ENCODE results near the gene SEC14L2. TPM values are rescaled to one million over a fixed set of nuclear protein-coding genes. Genes with fewer than 3 reads are reported as not detected.

Gene SEC14L2
- total and polyA plus RNA-seq, 2 donors (not counting 3 experiments of a cell fraction or from before 2014, with no cell fraction given) = 22.5 to 28.8 TPM

DNA sequence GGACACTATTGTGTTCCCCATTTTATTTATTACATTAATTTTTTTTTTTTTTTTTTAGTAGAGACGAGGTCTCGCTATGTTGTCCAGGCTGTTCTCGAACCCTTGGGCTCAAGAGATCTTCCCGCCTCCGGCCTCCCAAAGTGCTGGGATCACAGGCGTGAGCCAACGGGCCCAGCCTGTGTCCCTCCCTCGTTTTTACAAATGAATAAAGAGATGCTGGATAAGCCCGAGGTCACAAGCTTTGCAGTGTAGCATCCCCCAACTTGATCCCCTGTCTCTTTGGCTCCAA, 28.5 kb downstream of the SEC14L2 start:
- Histone ChIP-seq H2AFZ (ENCODE audit: low read depth, low read length) (peak overlapping the region; percentile 63), H3K9me3 (replicated peaks; ENCODE audit: control insufficient read depth, insufficient read depth, low read length) (no peaks in the 10 kb centered on the region), H3K4me2 (ENCODE audit: insufficient read depth, low read length) (peak overlapping the region; percentile 8), H3K27ac (ENCODE audit: insufficient read depth, low read depth, low read length) (peak overlapping the region; percentile 61), H3K9me1 (replicated peaks; ENCODE audit: control insufficient read depth, extremely low read depth, insufficient read depth, low read length) (no peaks in the 10 kb centered on the region), H3K4me1 (ENCODE audit: control insufficient read depth, extremely low read depth, insufficient read depth, low read length) (peaks cover 51% of the 10 kb centered on the region), H3K36me3 (ENCODE audit: control insufficient read depth in 2 of 2, extremely low read depth in 1 of 2, insufficient read depth in 2 of 2, low read length in 2 of 2) (peaks cover 0 to 7% of the 10 kb centered on the region in 2 experiments), H3K9ac (replicated peaks; ENCODE audit: extremely low read depth, insufficient read depth, low read length) (peak overlapping the region; percentile 66), H3K4me3 (replicated peaks in 1 of 3; ENCODE audit: insufficient read depth in 1 of 3, low read depth in 1 of 3, low read length in 3 of 3) (peak overlapping the region; percentile 37 to 64 (median 56)), H3K79me2 (ENCODE audit: control insufficient read depth, insufficient read depth, low read length) (peaks cover 2% of the 10 kb centered on the region), H4K20me1 (replicated peaks; ENCODE audit: control insufficient read depth, extremely low read depth, insufficient read depth, low read length) (no peaks in the 10 kb centered on the region), H3K27me3 (ENCODE audit: control insufficient read depth in 2 of 2, insufficient read depth in 2 of 2, low read length in 2 of 2) (no peaks in the 10 kb centered on the region)
- CTCF ChIA-PET = interaction anchor here (0.9 to 4.9 kb wide), 10 partner anchors 9 to 162 kb away, joined by 3 to 58 read pairs (median 22); partner anchors contain the start of genes RNF215 and SEC14L2
- no TSS peak for BruUV-seq (replicated peaks)
- intact Hi-C loops (cut with micrococcal nuclease) = loop anchor here (10.0 kb wide), 2 partner anchors 180 to 1040 kb away; partner anchors contain the start of genes AP1B1 and TCN2
- TF ChIP-seq, protein P1, sequence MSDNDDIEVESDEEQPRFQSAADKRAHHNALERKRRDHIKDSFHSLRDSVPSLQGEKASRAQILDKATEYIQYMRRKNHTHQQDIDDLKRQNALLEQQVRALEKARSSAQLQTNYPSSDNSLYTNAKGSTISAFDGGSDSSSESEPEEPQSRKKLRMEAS (IDR thresholded peaks at IDR 0.05; ENCODE audit: insufficient read depth, insufficient read length) = no peak
- TF ChIP-seq, protein P2, sequence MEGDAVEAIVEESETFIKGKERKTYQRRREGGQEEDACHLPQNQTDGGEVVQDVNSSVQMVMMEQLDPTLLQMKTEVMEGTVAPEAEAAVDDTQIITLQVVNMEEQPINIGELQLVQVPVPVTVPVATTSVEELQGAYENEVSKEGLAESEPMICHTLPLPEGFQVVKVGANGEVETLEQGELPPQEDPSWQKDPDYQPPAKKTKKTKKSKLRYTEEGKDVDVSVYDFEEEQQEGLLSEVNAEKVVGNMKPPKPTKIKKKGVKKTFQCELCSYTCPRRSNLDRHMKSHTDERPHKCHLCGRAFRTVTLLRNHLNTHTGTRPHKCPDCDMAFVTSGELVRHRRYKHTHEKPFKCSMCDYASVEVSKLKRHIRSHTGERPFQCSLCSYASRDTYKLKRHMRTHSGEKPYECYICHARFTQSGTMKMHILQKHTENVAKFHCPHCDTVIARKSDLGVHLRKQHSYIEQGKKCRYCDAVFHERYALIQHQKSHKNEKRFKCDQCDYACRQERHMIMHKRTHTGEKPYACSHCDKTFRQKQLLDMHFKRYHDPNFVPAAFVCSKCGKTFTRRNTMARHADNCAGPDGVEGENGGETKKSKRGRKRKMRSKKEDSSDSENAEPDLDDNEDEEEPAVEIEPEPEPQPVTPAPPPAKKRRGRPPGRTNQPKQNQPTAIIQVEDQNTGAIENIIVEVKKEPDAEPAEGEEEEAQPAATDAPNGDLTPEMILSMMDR (IDR thresholded peaks at IDR 0.05; ENCODE audit: extremely low read depth in 1 of 2, insufficient read depth in 1 of 2, low read depth in 1 of 2, low read length in 2 of 2) = no peak
- TF ChIP-seq GATA2 (IDR thresholded peaks at IDR 0.05; ENCODE audit: insufficient read depth, insufficient read length, low read depth, low read length) (no peak), POLR2AphosphoS5 (IDR thresholded peaks at IDR 0.05; ENCODE audit: insufficient read depth, low read depth, low read length) (no peak)
- FAIRE-seq (no peak), DNase-seq (ENCODE audit: low read depth, low spot score) (no peak)
- POLR2A ChIA-PET = interaction anchor here (1.6 kb wide), 1 partner anchor 31 kb away, joined by 5 read pairs; no protein-coding TSS in a partner anchor
- dilution Hi-C loops (cut with MboI; ENCODE audit: extremely low pct_ligation_motif_present, low sequenced_read_pairs) = no loop called here

Measured in endothelial cell of umbilical vein (primary cell).